HEK293 (cell line): ENCODE measurements around the gene FIGN.

Experiments
- CTCF ChIA-PET: fragments of 350-600 bp; formaldehyde crosslinking; extraction: SDS; loops from one replicate; lab custom pipeline; 2021; ENCODE audit warnings: antibody characterized with exemption; lab: Yijun Ruan, JAX
- POLR2A ChIA-PET: fragments of 300-600 bp; formaldehyde crosslinking; extraction: SDS; loops from one replicate; lab custom pipeline; 2020; ENCODE audit warnings: antibody characterized with exemption, inconsistent platforms; lab: Yijun Ruan, JAX
- H3K27ac ChIP-seq: fragments of 200-500 bp; sonication (Bioruptor generic); 2 replicates; pipeline ENCODE4 v1.5.1; 2014; ENCODE audit warnings: low read depth, low read length, control low read depth, inconsistent platforms; ENCODE audit errors: extremely low read depth
- H3K36me3 ChIP-seq, 2 experiments: fragments of 200-500 bp in 1 of 2; sonication (Bioruptor generic) in 1 of 2; 1 replicate in 1 of 2; 2 replicates in 1 of 2; pipeline ENCODE4 v1.5.1; 2014 to 2017; ENCODE audit warnings: inconsistent platforms in 2 of 2, low read length in 2 of 2; ENCODE audit not compliant: control insufficient read depth in 2 of 2, insufficient read depth in 1 of 2
- H3K4me1 ChIP-seq: fragments of 200-500 bp; sonication (Bioruptor generic); 2 replicates; pipeline ENCODE4 v1.5.1; 2014; ENCODE audit warnings: mild to moderate bottlenecking, low read length, inconsistent platforms; ENCODE audit not compliant: control insufficient read depth, insufficient read depth
- H3K4me3 ChIP-seq: 2 replicates; pipeline ENCODE4 v1.5.1; 2011; ENCODE audit warnings: low read depth, mild to moderate bottlenecking, control low read depth, low read length, moderate library complexity
- H3K9me3 ChIP-seq: fragments of 200-500 bp; sonication (Bioruptor generic); 2 replicates; pipeline ENCODE4 v1.5.1; 2014; ENCODE audit warnings: low read depth, low read length, inconsistent platforms; ENCODE audit not compliant: control insufficient read depth, insufficient read depth
- ELK4 ChIP-seq: IDR thresholded peaks from 2 replicates; pipeline ENCODE4 v1.6.1; 2011; ENCODE audit warnings: mild to moderate bottlenecking, low read depth, low read length, borderline replicate concordance
- GLI2 ChIP-seq: fragments of 450-650 bp; formaldehyde crosslinking; IDR thresholded peaks from 2 replicates; pipeline ENCODE4; 2017; ENCODE audit warnings: missing biosample characterization, missing genetic modification characterization, low read depth, borderline replicate concordance
- HOXA7 ChIP-seq: sonication (generic); formaldehyde crosslinking; IDR thresholded peaks from 2 replicates; pipeline ENCODE4 v1.8.1; 2022; ENCODE audit warnings: missing genetic modification reagents, borderline replicate concordance
- KLF9 ChIP-seq: fragments of 450-650 bp; formaldehyde crosslinking; IDR thresholded peaks from 2 replicates; pipeline ENCODE4 v1.5.1; 2016; ENCODE audit warnings: missing biosample characterization, missing genetic modification characterization, low read depth
- ZBTB20 ChIP-seq: fragments of 450-650 bp; formaldehyde crosslinking; IDR thresholded peaks from 2 replicates; pipeline ENCODE4 v1.5.1; 2016; ENCODE audit warnings: missing biosample characterization, missing genetic modification characterization
- ZEB2 ChIP-seq: fragments of 450-650 bp; formaldehyde crosslinking; IDR thresholded peaks from 2 replicates; pipeline ENCODE4 v1.5.1; 2016; ENCODE audit warnings: missing biosample characterization, missing genetic modification characterization
- ZNF10 ChIP-seq: fragments of 450-650 bp; formaldehyde crosslinking; IDR thresholded peaks from 2 replicates; pipeline ENCODE4 v1.5.1; 2017; ENCODE audit warnings: missing biosample characterization, missing genetic modification characterization
- ZNF16 ChIP-seq: fragments of 450-650 bp; formaldehyde crosslinking; IDR thresholded peaks from 2 replicates; pipeline ENCODE4 v1.5.1; 2016; ENCODE audit warnings: low read depth, missing biosample characterization, missing genetic modification characterization
- ZNF18 ChIP-seq: fragments of 450-650 bp; formaldehyde crosslinking; IDR thresholded peaks from 2 replicates; pipeline ENCODE4 v1.5.1; 2016; ENCODE audit warnings: missing biosample characterization, missing genetic modification characterization
- ZNF184 ChIP-seq: fragments of 450-650 bp; IDR thresholded peaks from 2 replicates; pipeline ENCODE4 v1.5.1; 2018; ENCODE audit warnings: missing biosample characterization, mild to moderate bottlenecking, missing genetic modification characterization
- ZNF202 ChIP-seq: fragments of 450-650 bp; formaldehyde crosslinking; IDR thresholded peaks from 2 replicates; pipeline ENCODE4 v1.5.1; 2016; ENCODE audit warnings: missing biosample characterization, missing genetic modification characterization, borderline replicate concordance
- ZNF223 ChIP-seq: fragments of 450-650 bp; formaldehyde crosslinking; IDR thresholded peaks from 2 replicates; pipeline ENCODE4 v1.5.1; 2016; ENCODE audit warnings: missing biosample characterization, missing genetic modification characterization
- ZNF302 ChIP-seq: fragments of 450-650 bp; formaldehyde crosslinking; IDR thresholded peaks from 2 replicates; pipeline ENCODE4 v1.5.1; 2016; ENCODE audit warnings: missing biosample characterization, missing genetic modification characterization, low read depth
- ZNF311 ChIP-seq: fragments of 450-650 bp; formaldehyde crosslinking; IDR thresholded peaks from 2 replicates; pipeline ENCODE4 v1.5.1; 2017; ENCODE audit warnings: missing biosample characterization, missing genetic modification characterization, borderline replicate concordance
- ZNF341 ChIP-seq: fragments of 450-650 bp; formaldehyde crosslinking; IDR thresholded peaks from 2 replicates; pipeline ENCODE4; 2016; ENCODE audit warnings: low read depth, missing biosample characterization, missing genetic modification characterization
- ZNF366 ChIP-seq: fragments of 450-650 bp; formaldehyde crosslinking; conservative IDR thresholded peaks from 2 replicates; pipeline ENCODE4 v1.5.1; 2016; ENCODE audit warnings: missing biosample characterization, missing genetic modification characterization
- ZNF423 ChIP-seq: fragments of 450-650 bp; formaldehyde crosslinking; IDR thresholded peaks from 2 replicates; pipeline ENCODE4 v1.5.1; 2016; ENCODE audit warnings: missing biosample characterization, missing genetic modification characterization
- ZNF549 ChIP-seq: fragments of 450-650 bp; IDR thresholded peaks from 2 replicates; pipeline ENCODE4 v1.5.1; 2018; ENCODE audit warnings: missing biosample characterization, missing genetic modification characterization, mild to moderate bottlenecking, inconsistent platforms, moderate library complexity
- ZNF555 ChIP-seq: fragments of 450-650 bp; formaldehyde crosslinking; conservative IDR thresholded peaks from 2 replicates; pipeline ENCODE4 v1.5.1; 2017; ENCODE audit warnings: missing biosample characterization, mild to moderate bottlenecking, missing genetic modification characterization, inconsistent platforms
- ZNF623 ChIP-seq: fragments of 450-650 bp; formaldehyde crosslinking; IDR thresholded peaks from 2 replicates; pipeline ENCODE4 v1.5.1; 2016; ENCODE audit warnings: missing biosample characterization, missing genetic modification characterization
- ZNF660 ChIP-seq: fragments of 450-650 bp; IDR thresholded peaks from 2 replicates; pipeline ENCODE4 v1.5.1; 2018; ENCODE audit warnings: missing biosample characterization, mild to moderate bottlenecking, missing genetic modification characterization
- ZNF785 ChIP-seq: fragments of 450-650 bp; formaldehyde crosslinking; IDR thresholded peaks from 2 replicates; pipeline ENCODE4 v1.5.1; 2016; ENCODE audit warnings: missing biosample characterization, missing genetic modification characterization
- TF ChIP-seq, protein P1 (sequence below): fragments of 450-650 bp; formaldehyde crosslinking; IDR thresholded peaks from 2 replicates; pipeline ENCODE4 v1.5.1; 2016; ENCODE audit warnings: missing biosample characterization, missing genetic modification characterization, low read depth
- TF ChIP-seq, protein P2 (sequence below): fragments of 450-650 bp; formaldehyde crosslinking; IDR thresholded peaks from 2 replicates; pipeline ENCODE4 v1.5.1; 2016; ENCODE audit warnings: missing biosample characterization, missing genetic modification characterization

The FIGN gene

GRCh38 chr2:163673522-163673921 lies 62.3 kb downstream of the FIGN start:
- no peak overlapping the region for H3K27ac ChIP-seq
- CTCF ChIA-PET, result interaction anchor here (0.6 to 1.7 kb wide), 2 partner anchors 11 to 44 kb away, joined by 3 to 8 read pairs; no protein-coding TSS in a partner anchor
- POLR2A ChIA-PET, result no interaction called here
- H3K36me3 ChIP-seq, result no peaks in the 10 kb centered on the region
- no peak for TF ChIP-seq ZNF18
- TF ChIP-seq, protein P1, sequence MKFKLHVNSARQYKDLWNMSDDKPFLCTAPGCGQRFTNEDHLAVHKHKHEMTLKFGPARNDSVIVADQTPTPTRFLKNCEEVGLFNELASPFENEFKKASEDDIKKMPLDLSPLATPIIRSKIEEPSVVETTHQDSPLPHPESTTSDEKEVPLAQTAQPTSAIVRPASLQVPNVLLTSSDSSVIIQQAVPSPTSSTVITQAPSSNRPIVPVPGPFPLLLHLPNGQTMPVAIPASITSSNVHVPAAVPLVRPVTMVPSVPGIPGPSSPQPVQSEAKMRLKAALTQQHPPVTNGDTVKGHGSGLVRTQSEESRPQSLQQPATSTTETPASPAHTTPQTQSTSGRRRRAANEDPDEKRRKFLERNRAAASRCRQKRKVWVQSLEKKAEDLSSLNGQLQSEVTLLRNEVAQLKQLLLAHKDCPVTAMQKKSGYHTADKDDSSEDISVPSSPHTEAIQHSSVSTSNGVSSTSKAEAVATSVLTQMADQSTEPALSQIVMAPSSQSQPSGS (tag by site-specific recombination), result no peak
- no peak for TF ChIP-seq ZNF311 (tag by site-specific recombination)
- no peak for TF ChIP-seq ZBTB20 (tag by site-specific recombination)
- TF ChIP-seq ZNF184 (tag by site-specific recombination), result no peak
- no peak for TF ChIP-seq ZNF341 (tag by site-specific recombination)
- no peak for TF ChIP-seq ZNF549 (tag by site-specific recombination)
- peaks cover 9% of the 10 kb centered on the region for H3K4me1 ChIP-seq
- H3K4me3 ChIP-seq, result no peak overlapping the region
- no peaks in the 10 kb centered on the region for H3K9me3 ChIP-seq

DNA sequence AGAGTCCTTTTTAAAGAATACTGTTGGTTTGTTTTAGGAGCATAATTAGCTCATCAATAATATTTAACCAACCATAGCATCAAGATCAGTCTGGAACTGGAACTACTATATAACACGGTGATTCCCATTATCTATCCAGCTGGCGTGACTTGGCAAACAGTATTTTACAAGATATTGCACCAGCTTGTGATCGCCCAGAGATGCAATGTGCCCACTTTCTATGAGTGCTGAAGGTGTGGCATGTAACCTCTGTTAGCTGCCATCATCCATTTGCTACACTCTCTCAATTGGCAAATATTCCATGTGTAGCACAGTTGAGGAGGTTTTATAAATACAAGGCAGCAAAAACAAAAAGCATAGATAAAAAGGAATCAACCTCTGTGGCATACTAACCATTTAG lies 64.9 kb downstream of the FIGN start:
- ChIA-PET POLR2A (no interaction called here), CTCF (interaction anchor here (0.6 to 1.3 kb wide), 2 partner anchors 13 to 460 kb away, joined by 3 to 4 read pairs; no protein-coding TSS in a partner anchor)
- H3K27ac ChIP-seq, result no peak overlapping the region
- no peak for TF ChIP-seq ZNF366 (tag by site-specific recombination)
- no peak for TF ChIP-seq ZEB2 (tag by site-specific recombination)
- TF ChIP-seq GLI2 (tag by site-specific recombination), result no peak
- TF ChIP-seq ZNF16 (tag by site-specific recombination), result no peak
- TF ChIP-seq, protein P2, sequence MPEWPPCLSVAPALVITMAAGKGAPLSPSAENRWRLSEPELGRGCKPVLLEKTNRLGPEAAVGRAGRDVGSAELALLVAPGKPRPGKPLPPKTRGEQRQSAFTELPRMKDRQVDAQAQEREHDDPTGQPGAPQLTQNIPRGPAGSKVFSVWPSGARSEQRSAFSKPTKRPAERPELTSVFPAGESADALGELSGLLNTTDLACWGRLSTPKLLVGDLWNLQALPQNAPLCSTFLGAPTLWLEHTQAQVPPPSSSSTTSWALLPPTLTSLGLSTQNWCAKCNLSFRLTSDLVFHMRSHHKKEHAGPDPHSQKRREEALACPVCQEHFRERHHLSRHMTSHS (tag by site-specific recombination), result no peak
- TF ChIP-seq ZNF555 (tag by site-specific recombination), result no peak
- peaks cover 9% of the 10 kb centered on the region for H3K4me1 ChIP-seq
- no peak overlapping the region for H3K4me3 ChIP-seq
- no peaks in the 10 kb centered on the region for H3K9me3 ChIP-seq
- H3K36me3 ChIP-seq, result no peaks in the 10 kb centered on the region

GRCh38 chr2:163669506-163669905 lies 66.3 kb downstream of the FIGN start:
- H3K36me3 ChIP-seq, result no peaks in the 10 kb centered on the region
- ChIA-PET POLR2A (no interaction called here), CTCF (no interaction called here)
- H3K4me3 ChIP-seq, result no peak overlapping the region
- TF ChIP-seq ZNF10 (tag by site-specific recombination), result no peak
- no peak for TF ChIP-seq ZNF223 (tag by site-specific recombination)
- TF ChIP-seq HOXA7 (CRISPR knock-in tag), result no peak
- no peak for TF ChIP-seq ZNF423 (tag by site-specific recombination)
- TF ChIP-seq KLF9 (tag by site-specific recombination), result no peak
- TF ChIP-seq ELK4, result no peak
- no peak for TF ChIP-seq ZNF302 (tag by site-specific recombination)
- no peak for TF ChIP-seq ZNF202 (tag by site-specific recombination)
- TF ChIP-seq ZNF660 (tag by site-specific recombination), result no peak
- no peak for TF ChIP-seq ZNF785 (tag by site-specific recombination)
- no peak for TF ChIP-seq ZNF623 (tag by site-specific recombination)
- no peak overlapping the region for H3K27ac ChIP-seq
- H3K9me3 ChIP-seq, result no peaks in the 10 kb centered on the region
- H3K4me1 ChIP-seq, result peaks cover 9% of the 10 kb centered on the region
